Keratinocyte (primary cell): Measurements from ENCODE around the gene RNF103. TPM values are rescaled to one million over a fixed set of nuclear protein-coding genes. Genes with fewer than 3 reads are reported as not detected.

Experiments used
- DNase-seq: peaks from one replicate; pipeline ENCODE4 v3.0.0-alpha.2; 2011; ENCODE audit warnings: low read depth, missing footprints, low spot score
- FAIRE-seq: peaks from 2 replicates; lab custom pipeline; 2011; peaks lifted over from hg19 to GRCh38; lab: Jason Lieb, UNC
- H2AFZ ChIP-seq: 2 replicates; pipeline ENCODE4 v1.6.0; 2012; ENCODE audit warnings: low read length, control low read depth, inconsistent platforms; ENCODE audit not compliant: control insufficient read depth
- H3K27ac ChIP-seq: 2 replicates; pipeline ENCODE4 v1.5.1; 2011; ENCODE audit warnings: low read length; ENCODE audit not compliant: control insufficient read depth, insufficient read depth
- H3K27me3 ChIP-seq: 3 replicates; pipeline ENCODE4 v1.6.0; 2011; ENCODE audit warnings: low read length; ENCODE audit not compliant: control insufficient read depth, insufficient read depth; ENCODE audit errors: extremely low read depth
- H3K36me3 ChIP-seq, 2 experiments: 2 replicates in 1 of 2; 3 replicates in 1 of 2; pipeline ENCODE4 v1.5.1; 2011; ENCODE audit warnings: low read length in 2 of 2, mild to moderate bottlenecking in 1 of 2; ENCODE audit not compliant: control insufficient read depth in 2 of 2, insufficient read depth in 2 of 2; ENCODE audit errors: extremely low read depth in 1 of 2
- H3K4me1 ChIP-seq: 3 replicates; pipeline ENCODE4 v1.5.1; 2011; ENCODE audit warnings: low read length; ENCODE audit not compliant: control insufficient read depth, insufficient read depth; ENCODE audit errors: extremely low read depth
- H3K4me2 ChIP-seq: 3 replicates; pipeline ENCODE4 v1.6.0; 2011; ENCODE audit warnings: low read depth, low read length; ENCODE audit not compliant: control insufficient read depth, insufficient read depth; ENCODE audit errors: extremely low read depth
- H3K4me3 ChIP-seq, 3 experiments: fragments of 200-600 bp in 1 of 3; sonication (generic) in 1 of 3; 2 replicates in 2 of 3; 3 replicates in 1 of 3; pipeline ENCODE4 v1.5.1; 2011 to 2016; ENCODE audit warnings: low read length in 3 of 3, mild to moderate bottlenecking in 3 of 3, control low read depth in 2 of 3, inconsistent platforms in 1 of 3, low read depth in 1 of 3, mixed read lengths in 1 of 3, mixed run types in 1 of 3, moderate library complexity in 1 of 3; ENCODE audit not compliant: control insufficient read depth in 2 of 3, insufficient read depth in 2 of 3; ENCODE audit errors: extremely low read depth in 1 of 3
- H3K79me2 ChIP-seq: 2 replicates; pipeline ENCODE4 v1.6.0; 2012; ENCODE audit warnings: low read length; ENCODE audit not compliant: control insufficient read depth, insufficient read depth
- H3K9ac ChIP-seq: 3 replicates; pipeline ENCODE4 v1.6.0; 2011; ENCODE audit warnings: low read length; ENCODE audit not compliant: control insufficient read depth, insufficient read depth; ENCODE audit errors: extremely low read depth
- H3K9me1 ChIP-seq: 3 replicates; pipeline ENCODE4 v1.6.0; 2011; ENCODE audit warnings: low read length; ENCODE audit not compliant: control insufficient read depth, insufficient read depth; ENCODE audit errors: extremely low read depth
- H3K9me3 ChIP-seq: 2 replicates; pipeline ENCODE4 v1.5.1; 2012; ENCODE audit warnings: low read depth, low read length; ENCODE audit not compliant: control insufficient read depth
- H4K20me1 ChIP-seq: 3 replicates; pipeline ENCODE4 v1.6.0; 2011; ENCODE audit warnings: low read length; ENCODE audit not compliant: control insufficient read depth, insufficient read depth; ENCODE audit errors: extremely low read depth
- EZH2 ChIP-seq: IDR thresholded peaks from one replicate; pipeline ENCODE4 v1.6.1; 2012; ENCODE audit warnings: inconsistent platforms, mild to moderate bottlenecking, low read length, moderate library complexity
- dilution Hi-C: fragments of 300-500 bp; cut with MboI; formaldehyde crosslinking; loops from one replicate; pipeline ENCODE4 v1.7.0; 2020; ENCODE audit warnings: low sequenced_read_pairs; ENCODE audit not compliant: extremely low pct_ligation_motif_present
- polyA plus RNA-seq, 5 experiments: library from polyadenylated mRNA; depleted of rRNA in 3 of 5; stranded (reverse) in 3 of 5; stranded (forward) in 1 of 5; unstranded in 1 of 5; fragments of >200 nt; gene quantifications; 1 replicate in 1 of 5; 2 replicates in 3 of 5; 3 replicates in 1 of 5; pipeline versions ENCODE4 v1.2.1 to v1.2.3, GENCODE V29; 2011 to 2012; ENCODE audit warnings: missing spikeins in 2 of 5, low read depth in 1 of 5, low replicate concordance in 1 of 5
- TF ChIP-seq, protein P1 (sequence below), 3 experiments: IDR thresholded peaks in 1 of 3; conservative IDR thresholded peaks in 1 of 3; optimal IDR thresholded peaks in 1 of 3; 2 replicates in 2 of 3; 3 replicates in 1 of 3; pipeline versions ENCODE3 to v1.5.1; 2011; ENCODE audit warnings: low read length in 3 of 3, mild to moderate bottlenecking in 3 of 3, moderate library complexity in 2 of 3, control low read depth in 1 of 3, inconsistent platforms in 1 of 3; ENCODE audit not compliant: insufficient read depth in 2 of 3; ENCODE audit errors: extremely low read depth in 1 of 3

RNF103 gene
- polyA plus RNA-seq, 1 donor (not counting 4 experiments of a cell fraction or from before 2014, with no cell fraction given) = 15.7 TPM

GRCh38 chr2:86577817-86578456 is 45.7 kb downstream of the RNF103 start:
- Histone ChIP-seq H3K79me2 (no peaks in the 10 kb centered on the region), H3K4me2 (no peak overlapping the region), H4K20me1 (no peaks in the 10 kb centered on the region), H3K9me3 (no peaks in the 10 kb centered on the region), H3K4me1 (no peaks in the 10 kb centered on the region), H3K27ac (no peak overlapping the region), H2AFZ (no peak overlapping the region), H3K36me3 (no peaks in the 10 kb centered on the region), H3K27me3 (no peaks in the 10 kb centered on the region), H3K9me1 (no peaks in the 10 kb centered on the region), H3K4me3 (no peak overlapping the region), H3K9ac (no peak overlapping the region)
- no peak for TF ChIP-seq EZH2
- TF ChIP-seq, protein P1, sequence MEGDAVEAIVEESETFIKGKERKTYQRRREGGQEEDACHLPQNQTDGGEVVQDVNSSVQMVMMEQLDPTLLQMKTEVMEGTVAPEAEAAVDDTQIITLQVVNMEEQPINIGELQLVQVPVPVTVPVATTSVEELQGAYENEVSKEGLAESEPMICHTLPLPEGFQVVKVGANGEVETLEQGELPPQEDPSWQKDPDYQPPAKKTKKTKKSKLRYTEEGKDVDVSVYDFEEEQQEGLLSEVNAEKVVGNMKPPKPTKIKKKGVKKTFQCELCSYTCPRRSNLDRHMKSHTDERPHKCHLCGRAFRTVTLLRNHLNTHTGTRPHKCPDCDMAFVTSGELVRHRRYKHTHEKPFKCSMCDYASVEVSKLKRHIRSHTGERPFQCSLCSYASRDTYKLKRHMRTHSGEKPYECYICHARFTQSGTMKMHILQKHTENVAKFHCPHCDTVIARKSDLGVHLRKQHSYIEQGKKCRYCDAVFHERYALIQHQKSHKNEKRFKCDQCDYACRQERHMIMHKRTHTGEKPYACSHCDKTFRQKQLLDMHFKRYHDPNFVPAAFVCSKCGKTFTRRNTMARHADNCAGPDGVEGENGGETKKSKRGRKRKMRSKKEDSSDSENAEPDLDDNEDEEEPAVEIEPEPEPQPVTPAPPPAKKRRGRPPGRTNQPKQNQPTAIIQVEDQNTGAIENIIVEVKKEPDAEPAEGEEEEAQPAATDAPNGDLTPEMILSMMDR (optimal IDR thresholded peaks at IDR 0.05 in 1 of 3, IDR thresholded peaks at IDR 0.05 in 1 of 3, conservative IDR thresholded peaks at IDR 0.05 in 1 of 3; ENCODE audit: extremely low read depth in 1 of 3, insufficient read depth in 2 of 3, low read length in 3 of 3) = no peak
- no peak for DNase-seq
- dilution Hi-C loops = no loop called here
- no peak for FAIRE-seq

DNA sequence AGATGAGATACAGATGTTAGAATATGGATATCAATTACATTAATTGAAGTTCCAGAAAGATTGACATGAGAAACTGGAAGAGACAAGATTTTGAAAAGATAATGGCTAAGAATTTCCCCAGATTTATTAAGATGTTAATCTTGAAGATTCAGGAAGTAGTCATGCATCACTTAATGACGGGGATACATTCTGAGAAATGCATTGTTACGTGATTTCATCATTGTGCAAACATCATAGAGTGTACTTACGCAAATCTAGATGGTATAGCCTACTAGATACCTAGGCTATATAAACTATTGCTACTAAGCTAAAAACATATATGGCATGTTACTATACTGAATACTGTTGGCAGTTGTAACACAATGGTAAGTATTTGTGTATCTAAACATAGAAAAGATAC is 53.6 kb downstream of the RNF103 start:
- dilution Hi-C loops = no loop called here
- no peak overlapping the region for H2AFZ ChIP-seq
- H3K36me3 ChIP-seq = no peaks in the 10 kb centered on the region
- no peak overlapping the region for H3K27ac ChIP-seq
- DNase-seq (no peak), FAIRE-seq (no peak)
- H3K9me3 ChIP-seq = no peaks in the 10 kb centered on the region
- no peak overlapping the region for H3K4me3 ChIP-seq
- TF ChIP-seq, protein P1 (optimal IDR thresholded peaks at IDR 0.05 in 1 of 3, IDR thresholded peaks at IDR 0.05 in 1 of 3, conservative IDR thresholded peaks at IDR 0.05 in 1 of 3; ENCODE audit: extremely low read depth in 1 of 3, insufficient read depth in 2 of 3, low read length in 3 of 3) = no peak
- no peak for TF ChIP-seq EZH2
- no peaks in the 10 kb centered on the region for H3K27me3 ChIP-seq
- no peak overlapping the region for H3K4me2 ChIP-seq
- H3K9ac ChIP-seq = no peak overlapping the region
- no peaks in the 10 kb centered on the region for H3K9me1 ChIP-seq
- H3K4me1 ChIP-seq = no peaks in the 10 kb centered on the region
- H4K20me1 ChIP-seq = no peaks in the 10 kb centered on the region
- H3K79me2 ChIP-seq = no peaks in the 10 kb centered on the region
